Keratinocyte (primary cell): ENCODE measurements around the gene CLOCK.

Experiments
- CTCF ChIP-seq, 3 experiments: IDR thresholded peaks in 1 of 3; conservative IDR thresholded peaks in 1 of 3; optimal IDR thresholded peaks in 1 of 3; 2 replicates in 2 of 3; 3 replicates in 1 of 3; pipeline versions ENCODE3 to v1.5.1; 2011; ENCODE audit warnings: low read length in 3 of 3, mild to moderate bottlenecking in 3 of 3, moderate library complexity in 2 of 3, control low read depth in 1 of 3, inconsistent platforms in 1 of 3; ENCODE audit not compliant: insufficient read depth in 2 of 3; ENCODE audit errors: extremely low read depth in 1 of 3
- EZH2 ChIP-seq: IDR thresholded peaks from one replicate; pipeline ENCODE4 v1.6.1; 2012; ENCODE audit warnings: inconsistent platforms, mild to moderate bottlenecking, low read length, moderate library complexity

DNA sequence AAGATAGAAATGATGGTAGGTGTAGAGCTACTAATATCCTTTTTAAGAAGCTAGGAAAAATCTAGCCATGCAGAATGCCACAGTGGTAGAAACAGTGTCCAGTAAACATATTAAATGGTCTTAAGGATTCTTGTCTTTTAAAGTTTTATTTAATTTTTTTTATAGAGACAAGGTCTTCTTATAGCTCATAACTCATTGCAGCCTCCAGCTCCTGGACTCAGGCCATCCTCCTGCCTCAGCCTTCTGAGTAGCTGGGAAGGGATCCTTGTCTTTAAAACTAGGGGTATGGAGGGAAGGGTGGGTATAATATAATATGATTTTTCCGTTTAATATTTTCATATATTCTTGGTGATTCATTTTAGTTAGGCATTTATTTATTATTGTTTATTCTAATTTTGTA, 147.1 kb downstream of the CLOCK start:
- TF ChIP-seq EZH2 (no peak), CTCF (optimal IDR thresholded peaks at IDR 0.05 in 1 of 3, IDR thresholded peaks at IDR 0.05 in 1 of 3, conservative IDR thresholded peaks at IDR 0.05 in 1 of 3; ENCODE audit: extremely low read depth in 1 of 3, insufficient read depth in 2 of 3, low read length in 3 of 3) (no peak)
